HG03442 (cell line): ENCODE results near the gene KRTAP5-1.

Experiments used
- ATAC-seq: cut with Tn5 transposase; IDR thresholded peaks from one replicate; pipeline ENCODE4 v1.9.1; 2021; ENCODE audit warnings: mild to moderate bottlenecking, moderate library complexity; ENCODE audit not compliant: unreplicated experiment

Gene KRTAP5-1

GRCh38 chr11:1546536-1547466 is 38.3 kb downstream of the KRTAP5-1 start:
- ATAC-seq: no peak

- no peak for ATAC-seq
These were observed 39.0 kb downstream of the KRTAP5-1 start for GRCh38 chr11:1546077-1546535.

- ATAC-seq: no peak
These were observed 39.7 kb downstream of the KRTAP5-1 start for GRCh38 chr11:1545432-1545831.

GRCh38 chr11:1544536-1544935 is 40.5 kb downstream of the KRTAP5-1 start:
- no peak for ATAC-seq

- no peak for ATAC-seq
These were observed 41.3 kb downstream of the KRTAP5-1 start for GRCh38 chr11:1543606-1544263.

- no peak for ATAC-seq
These were observed 42.8 kb downstream of the KRTAP5-1 start for GRCh38 chr11:1542267-1542666.

GRCh38 chr11:1541474-1542204 is 43.4 kb downstream of the KRTAP5-1 start:
- ATAC-seq: no peak

GRCh38 chr11:1540074-1540473 is 45.0 kb downstream of the KRTAP5-1 start:
- no peak for ATAC-seq

- ATAC-seq: no peak
These were observed 46.9 kb downstream of the KRTAP5-1 start for GRCh38 chr11:1538153-1538552.

GRCh38 chr11:1536065-1536843 is 48.8 kb downstream of the KRTAP5-1 start:
- ATAC-seq: no peak

- ATAC-seq: no peak
These were observed 50.4 kb downstream of the KRTAP5-1 start for GRCh38 chr11:1534682-1535081.
